CD14-positive monocyte (primary cell): ENCODE measurements around the gene RHCG. TPM values are rescaled to one million over a fixed set of nuclear protein-coding genes. Genes with fewer than 3 reads are reported as not detected.

Experiments
- DNase-seq, 3 donors: peaks; one replicate each; pipeline ENCODE4 v3.0.0-alpha.2; 2011 to 2022
- H2AFZ ChIP-seq: 2 replicates; pipeline ENCODE4 v1.6.0; 2012; ENCODE audit warnings: mild to moderate bottlenecking, low read depth, low read length, inconsistent platforms; ENCODE audit not compliant: insufficient read depth, poor library complexity, severe bottlenecking
- H3K27ac ChIP-seq, 2 donors: 1 replicate in 1 of 2; 2 replicates in 1 of 2; pipeline ENCODE4 v1.5.1; 2012 to 2013; ENCODE audit warnings: low read length in 2 of 2, control low read depth in 1 of 2, inconsistent platforms in 1 of 2, low read depth in 1 of 2, mild to moderate bottlenecking in 1 of 2
- H3K27me3 ChIP-seq, 2 donors: one replicate each; pipeline versions ENCODE4 v1.6.0 to v1.6.1; 2011 to 2013; ENCODE audit warnings: low read length in 2 of 2; ENCODE audit not compliant: control insufficient read depth in 2 of 2, insufficient read depth in 2 of 2
- H3K36me3 ChIP-seq, 2 donors: replicated peaks in 1 of 2; 1 replicate in 1 of 2; 2 replicates in 1 of 2; pipeline versions ENCODE4 v1.5.1 to v1.6.1; 2012 to 2013; ENCODE audit warnings: low read length in 2 of 2, control low read depth in 1 of 2, inconsistent platforms in 1 of 2, mild to moderate bottlenecking in 1 of 2; ENCODE audit not compliant: insufficient read depth in 2 of 2, control insufficient read depth in 1 of 2
- H3K4me1 ChIP-seq, 2 donors: 1 replicate in 1 of 2; 2 replicates in 1 of 2; pipeline versions ENCODE4 v1.5.1 to v1.6.1; 2012 to 2013; ENCODE audit warnings: low read length in 2 of 2, control low read depth in 1 of 2, inconsistent platforms in 1 of 2, mild to moderate bottlenecking in 1 of 2, moderate library complexity in 1 of 2; ENCODE audit not compliant: insufficient read depth in 2 of 2, control insufficient read depth in 1 of 2
- H3K4me2 ChIP-seq: replicated peaks from 2 replicates; pipeline ENCODE3; 2012; ENCODE audit warnings: low read length, moderate library complexity, mild to moderate bottlenecking; ENCODE audit not compliant: poor library complexity, severe bottlenecking; ENCODE audit errors: extremely low read depth
- H3K4me3 ChIP-seq, 3 experiments: fragments of 200-600 bp in 1 of 3; sonication (generic) in 1 of 3; replicated peaks in 1 of 3; 1 replicate in 2 of 3; 2 replicates in 1 of 3; pipeline ENCODE4 v1.5.1; 2011 to 2013; ENCODE audit warnings: low read length in 3 of 3, mild to moderate bottlenecking in 3 of 3, control low read depth in 2 of 3, low read depth in 2 of 3, inconsistent platforms in 1 of 3, moderate library complexity in 1 of 3
- H3K79me2 ChIP-seq: 2 replicates; pipeline ENCODE4 v1.6.0; 2012; ENCODE audit warnings: mild to moderate bottlenecking, control low read depth, inconsistent platforms, low read length, moderate library complexity; ENCODE audit not compliant: insufficient read depth
- H3K9ac ChIP-seq: 2 replicates; pipeline ENCODE4 v1.6.0; 2017; ENCODE audit warnings: low read length, mild to moderate bottlenecking; ENCODE audit not compliant: insufficient read depth, poor library complexity, severe bottlenecking
- H3K9me3 ChIP-seq, 2 donors: replicated peaks in 1 of 2; 1 replicate in 1 of 2; 2 replicates in 1 of 2; pipeline versions ENCODE4 v1.5.1 to v1.6.1; 2012 to 2013; ENCODE audit warnings: low read length in 2 of 2, control low read depth in 1 of 2; ENCODE audit not compliant: control insufficient read depth in 1 of 2, insufficient read depth in 1 of 2
- H4K20me1 ChIP-seq: 2 replicates; pipeline ENCODE4 v1.6.0; 2012; ENCODE audit warnings: mild to moderate bottlenecking, low read length, control low read depth, moderate library complexity; ENCODE audit not compliant: insufficient read depth
- H3K27ac Mint-ChIP-seq, 7 donors: one replicate each; pipeline ENCODE4 v1.8.0; 2020; ENCODE audit warnings: mild to moderate bottlenecking in 7 of 7, mixed read lengths in 7 of 7, moderate library complexity in 6 of 7, inconsistent platforms in 2 of 7
- H3K27me3 Mint-ChIP-seq, 3 donors: one replicate each; pipeline ENCODE4 v1.8.0; 2021 to 2022; ENCODE audit warnings: low read depth in 3 of 3, mild to moderate bottlenecking in 3 of 3, mixed read lengths in 3 of 3, moderate library complexity in 3 of 3, inconsistent platforms in 1 of 3
- H3K36me3 Mint-ChIP-seq, 2 donors: one replicate each; pipeline ENCODE4 v1.8.0; 2020; ENCODE audit warnings: mixed read lengths in 2 of 2, inconsistent platforms in 1 of 2, mild to moderate bottlenecking in 1 of 2
- H3K4me1 Mint-ChIP-seq: one replicate; pipeline ENCODE4 v1.8.0; 2020; ENCODE audit warnings: mild to moderate bottlenecking, mixed read lengths
- H3K4me3 Mint-ChIP-seq, 2 donors: one replicate each; pipeline ENCODE4 v1.8.0; 2020; ENCODE audit warnings: mild to moderate bottlenecking in 2 of 2, mixed read lengths in 2 of 2, moderate library complexity in 1 of 2
- H3K9me3 Mint-ChIP-seq, 7 donors: one replicate each; pipeline ENCODE4 v1.8.0; 2020 to 2022; ENCODE audit warnings: mixed read lengths in 7 of 7, mild to moderate bottlenecking in 6 of 7, moderate library complexity in 6 of 7, inconsistent platforms in 2 of 7
- CTCF ChIP-seq: fragments of 200-600 bp; IDR thresholded peaks from one replicate; pipeline ENCODE4 v1.8.0; 2022; ENCODE audit warnings: antibody characterized with exemption, mild to moderate bottlenecking
- WGBS: methylation state at CpG from one replicate; pipeline ENCODE4 v1.1.5; 2013; ENCODE audit warnings: missing lambda C conversion rate; ENCODE audit not compliant: insufficient coverage; 5-methylcytosine and 5-hydroxymethylcytosine counted together
- intact Hi-C, 2 donors: fragments of 100-400 bp; cut with micrococcal nuclease; formaldehyde crosslinking; loops; one replicate each; pipeline versions ENCODE4 v1.15.0 to v1.15.1; 2023
- polyA plus RNA-seq, 3 donors: library from polyadenylated mRNA; depleted of rRNA in 1 of 3; unstranded in 2 of 3; stranded (reverse) in 1 of 3; fragments of 300-500 nt in 2 of 3; fragments of >200 nt in 1 of 3; fragmentation: Illumina TruSeq in 2 of 3; gene quantifications; 1 replicate in 2 of 3; 2 replicates in 1 of 3; pipeline ENCODE4 v1.2.3, GENCODE V29; 2012 to 2021

RHCG gene
- polyA plus RNA-seq, 3 donors, result not detected

- Histone ChIP-seq H3K4me2 (no peak overlapping the region), H3K27ac (no peak overlapping the region), H3K27me3 (peaks cover 22 to 46% of the 10 kb centered on the region in 2 donors), H3K9me3 (peaks cover 0 to 12% of the 10 kb centered on the region in 2 donors), H3K9ac (no peak overlapping the region), H3K79me2 (no peaks in the 10 kb centered on the region), H2AFZ (peak overlapping the region; percentile 71), H4K20me1 (no peaks in the 10 kb centered on the region), H3K4me1 (peaks cover 4 to 10% of the 10 kb centered on the region in 2 donors), H3K36me3 (no peaks in the 10 kb centered on the region), H3K4me3 (no peak overlapping the region)
- intact Hi-C loops, result no loop called here
- peaks cover 0 to 3% (median 0%) of the 10 kb centered on the region in 7 donors for H3K9me3 Mint-ChIP-seq
- no peak overlapping the region for H3K27ac Mint-ChIP-seq
- no peaks in the 10 kb centered on the region for H3K36me3 Mint-ChIP-seq
- DNase-seq, result no peak
- 79% methylated on average over 6 of the region's 10 CpGs for WGBS
- TF ChIP-seq CTCF, result no peak
- H3K4me3 Mint-ChIP-seq, result peak overlapping the region; percentile 65 to 85
- peaks cover 8% of the 10 kb centered on the region for H3K4me1 Mint-ChIP-seq
- H3K27me3 Mint-ChIP-seq, result peaks cover 30 to 54% (median 50%) of the 10 kb centered on the region in 3 donors
These were observed 691 bp downstream of the RHCG start for GRCh38 chr15:89495638-89496145.

GRCh38 chr15:89494941-89495637 lies 1.3 kb downstream of the RHCG start:
- Histone ChIP-seq H2AFZ (no peak overlapping the region), H3K4me1 (peaks cover 4 to 10% of the 10 kb centered on the region in 2 donors), H3K9ac (no peak overlapping the region), H3K9me3 (peaks cover 0 to 12% of the 10 kb centered on the region in 2 donors), H3K79me2 (no peaks in the 10 kb centered on the region), H3K36me3 (no peaks in the 10 kb centered on the region), H3K27ac (no peak overlapping the region), H3K4me2 (no peak overlapping the region), H4K20me1 (no peaks in the 10 kb centered on the region), H3K4me3 (no peak overlapping the region), H3K27me3 (peaks cover 22 to 46% of the 10 kb centered on the region in 2 donors)
- Mint-ChIP-seq H3K27ac (no peak overlapping the region), H3K27me3 (peaks cover 33 to 54% (median 49%) of the 10 kb centered on the region in 3 donors), H3K4me1 (peaks cover 8% of the 10 kb centered on the region), H3K4me3 (peak overlapping the region in 1 of 2 donors; percentile 53), H3K9me3 (peaks cover 0 to 3% (median 0%) of the 10 kb centered on the region in 7 donors), H3K36me3 (no peaks in the 10 kb centered on the region)
- peak in 1 of 3 donors; percentile 17 for DNase-seq
- intact Hi-C loops, result no loop called here
- WGBS, result 79% methylated on average over 4 of the region's 7 CpGs
- TF ChIP-seq CTCF, result peak; percentile 57
